ENCODE data around the gene RBFOX2. TPM values are rescaled to one million over a fixed set of nuclear protein-coding genes. Genes with fewer than 3 reads are reported as not detected.

The RBFOX2 gene
- total RNA-seq, 1 experiment from 2014 or later: 24.2 TPM

- no peaks in the 10 kb centered on the region for H3K9me2 ChIP-seq (replicated peaks; ENCODE audit: insufficient read depth, low read length)
- H3K27ac ChIP-seq (ENCODE audit: low read length): no peak overlapping the region
- no peak overlapping the region for H3K9ac ChIP-seq (ENCODE audit: low read length)
- no peak overlapping the region for H3K4me2 ChIP-seq (ENCODE audit: low read depth, low read length, poor library complexity, severe bottlenecking)
- H3K4me1 ChIP-seq (ENCODE audit: low read length): no peaks in the 10 kb centered on the region
- peaks cover 34% of the 10 kb centered on the region for H4K20me1 ChIP-seq (ENCODE audit: insufficient read depth, low read depth, low read length)
- no peaks in the 10 kb centered on the region for H3K79me2 ChIP-seq (ENCODE audit: low read length)
- no peaks in the 10 kb centered on the region for H3K9me3 ChIP-seq (ENCODE audit: low read length)
- H3K36me3 ChIP-seq (ENCODE audit: insufficient read depth, low read length): no peaks in the 10 kb centered on the region
- no peaks in the 10 kb centered on the region for H3K27me3 ChIP-seq (ENCODE audit: low read length)
- H2AFZ ChIP-seq (ENCODE audit: low read length): no peak overlapping the region
- peak; percentile 31 for DNase-seq
- no peak overlapping the region for H3K4me3 ChIP-seq (ENCODE audit: low read length)
These were observed 191.4 kb downstream of the RBFOX2 start for GRCh38 chr22:35837101-35837727.

- Histone ChIP-seq H3K9me2 (replicated peaks; ENCODE audit: insufficient read depth, low read length) (no peaks in the 10 kb centered on the region), H3K36me3 (ENCODE audit: insufficient read depth, low read length) (no peaks in the 10 kb centered on the region), H3K79me2 (ENCODE audit: low read length) (no peaks in the 10 kb centered on the region), H3K4me1 (ENCODE audit: low read length) (no peaks in the 10 kb centered on the region), H3K27me3 (ENCODE audit: low read length) (no peaks in the 10 kb centered on the region), H3K9me3 (ENCODE audit: low read length) (no peaks in the 10 kb centered on the region), H3K4me2 (ENCODE audit: low read depth, low read length, poor library complexity, severe bottlenecking) (no peak overlapping the region), H3K27ac (ENCODE audit: low read length) (no peak overlapping the region), H2AFZ (ENCODE audit: low read length) (no peak overlapping the region), H3K9ac (ENCODE audit: low read length) (no peak overlapping the region), H3K4me3 (ENCODE audit: low read length) (no peak overlapping the region), H4K20me1 (ENCODE audit: insufficient read depth, low read depth, low read length) (peaks cover 36% of the 10 kb centered on the region)
- peak; percentile 28 for DNase-seq
These were observed 192.5 kb downstream of the RBFOX2 start for GRCh38 chr22:35835998-35836691.

DNA sequence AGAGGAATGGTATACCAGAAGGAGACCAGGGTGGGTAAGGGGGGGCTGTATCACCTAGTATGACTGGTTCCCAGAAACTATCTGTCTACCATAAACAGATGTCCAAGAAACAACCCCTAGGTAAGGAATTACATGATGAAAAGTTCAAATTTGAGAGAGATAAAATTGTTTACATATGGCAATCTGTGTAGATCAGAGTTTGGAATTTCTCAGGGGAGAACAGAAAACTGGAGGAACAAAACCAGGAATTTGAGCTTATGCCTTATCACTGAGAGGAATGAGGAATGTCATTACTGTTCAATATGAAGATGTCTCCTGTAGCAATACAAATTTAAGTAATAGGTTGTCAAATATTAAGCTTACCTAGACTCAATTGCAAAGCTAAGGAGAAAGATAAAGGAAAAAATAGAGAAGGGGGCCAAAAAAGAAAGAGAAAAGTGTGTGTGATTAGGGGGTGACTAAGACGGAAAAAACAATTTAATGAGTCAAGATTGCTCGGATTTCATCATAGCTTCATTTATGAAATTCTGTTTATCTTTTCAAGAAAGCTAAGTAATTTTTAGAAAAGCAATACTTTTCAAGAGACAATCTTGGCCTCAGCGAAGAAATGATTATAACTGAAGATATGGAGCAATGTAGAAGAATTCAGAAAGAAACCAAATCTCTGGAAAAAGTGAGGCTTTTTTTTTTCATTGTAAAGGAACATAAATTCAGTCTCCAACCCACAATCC is 193.2 kb downstream of the RBFOX2 start:
- H2AFZ ChIP-seq (ENCODE audit: low read length): no peak overlapping the region
- H3K4me1 ChIP-seq (ENCODE audit: low read length): no peaks in the 10 kb centered on the region
- H3K9ac ChIP-seq (ENCODE audit: low read length): no peak overlapping the region
- H3K9me3 ChIP-seq (ENCODE audit: low read length): no peaks in the 10 kb centered on the region
- H3K27me3 ChIP-seq (ENCODE audit: low read length): no peaks in the 10 kb centered on the region
- H4K20me1 ChIP-seq (ENCODE audit: insufficient read depth, low read depth, low read length): peaks cover 36% of the 10 kb centered on the region
- no peak overlapping the region for H3K4me3 ChIP-seq (ENCODE audit: low read length)
- no peaks in the 10 kb centered on the region for H3K36me3 ChIP-seq (ENCODE audit: insufficient read depth, low read length)
- DNase-seq: no peak
- no peaks in the 10 kb centered on the region for H3K79me2 ChIP-seq (ENCODE audit: low read length)
- H3K9me2 ChIP-seq (replicated peaks; ENCODE audit: insufficient read depth, low read length): no peaks in the 10 kb centered on the region
- no peak overlapping the region for H3K27ac ChIP-seq (ENCODE audit: low read length)
- no peak overlapping the region for H3K4me2 ChIP-seq (ENCODE audit: low read depth, low read length, poor library complexity, severe bottlenecking)

- DNase-seq: no peak
- Histone ChIP-seq H2AFZ (ENCODE audit: low read length) (no peak overlapping the region), H3K4me2 (ENCODE audit: low read depth, low read length, poor library complexity, severe bottlenecking) (no peak overlapping the region), H3K9ac (ENCODE audit: low read length) (no peak overlapping the region), H3K9me3 (ENCODE audit: low read length) (no peaks in the 10 kb centered on the region), H3K79me2 (ENCODE audit: low read length) (no peaks in the 10 kb centered on the region), H3K4me3 (ENCODE audit: low read length) (no peak overlapping the region), H3K27me3 (ENCODE audit: low read length) (no peaks in the 10 kb centered on the region), H4K20me1 (ENCODE audit: insufficient read depth, low read depth, low read length) (peaks cover 29% of the 10 kb centered on the region), H3K4me1 (ENCODE audit: low read length) (no peaks in the 10 kb centered on the region), H3K27ac (ENCODE audit: low read length) (no peak overlapping the region), H3K36me3 (ENCODE audit: insufficient read depth, low read length) (no peaks in the 10 kb centered on the region), H3K9me2 (replicated peaks; ENCODE audit: insufficient read depth, low read length) (no peaks in the 10 kb centered on the region)
These were observed 194.6 kb downstream of the RBFOX2 start for GRCh38 chr22:35834061-35834460.

GRCh38 chr22:35830305-35830704 is 198.3 kb downstream of the RBFOX2 start:
- Histone ChIP-seq H3K9ac (ENCODE audit: low read length) (no peak overlapping the region), H3K27ac (ENCODE audit: low read length) (no peak overlapping the region), H3K9me2 (replicated peaks; ENCODE audit: insufficient read depth, low read length) (no peaks in the 10 kb centered on the region), H3K9me3 (ENCODE audit: low read length) (no peaks in the 10 kb centered on the region), H3K36me3 (ENCODE audit: insufficient read depth, low read length) (no peaks in the 10 kb centered on the region), H3K27me3 (ENCODE audit: low read length) (no peaks in the 10 kb centered on the region), H3K79me2 (ENCODE audit: low read length) (no peaks in the 10 kb centered on the region), H3K4me1 (ENCODE audit: low read length) (no peaks in the 10 kb centered on the region), H3K4me3 (ENCODE audit: low read length) (no peak overlapping the region), H3K4me2 (ENCODE audit: low read depth, low read length, poor library complexity, severe bottlenecking) (no peak overlapping the region), H4K20me1 (ENCODE audit: insufficient read depth, low read depth, low read length) (peaks cover 33% of the 10 kb centered on the region), H2AFZ (ENCODE audit: low read length) (no peak overlapping the region)
- DNase-seq: no peak

GRCh38 chr22:35824256-35824655 is 204.4 kb downstream of the RBFOX2 start:
- peaks cover 35% of the 10 kb centered on the region for H4K20me1 ChIP-seq (ENCODE audit: insufficient read depth, low read depth, low read length)
- no peaks in the 10 kb centered on the region for H3K4me1 ChIP-seq (ENCODE audit: low read length)
- H3K79me2 ChIP-seq (ENCODE audit: low read length): no peaks in the 10 kb centered on the region
- no peaks in the 10 kb centered on the region for H3K27me3 ChIP-seq (ENCODE audit: low read length)
- H3K9ac ChIP-seq (ENCODE audit: low read length): no peak overlapping the region
- no peaks in the 10 kb centered on the region for H3K36me3 ChIP-seq (ENCODE audit: insufficient read depth, low read length)
- no peak overlapping the region for H3K4me3 ChIP-seq (ENCODE audit: low read length)
- H3K4me2 ChIP-seq (ENCODE audit: low read depth, low read length, poor library complexity, severe bottlenecking): no peak overlapping the region
- DNase-seq: no peak
- no peak overlapping the region for H3K27ac ChIP-seq (ENCODE audit: low read length)
- no peaks in the 10 kb centered on the region for H3K9me2 ChIP-seq (replicated peaks; ENCODE audit: insufficient read depth, low read length)
- H2AFZ ChIP-seq (ENCODE audit: low read length): no peak overlapping the region
- H3K9me3 ChIP-seq (ENCODE audit: low read length): no peaks in the 10 kb centered on the region

DNA sequence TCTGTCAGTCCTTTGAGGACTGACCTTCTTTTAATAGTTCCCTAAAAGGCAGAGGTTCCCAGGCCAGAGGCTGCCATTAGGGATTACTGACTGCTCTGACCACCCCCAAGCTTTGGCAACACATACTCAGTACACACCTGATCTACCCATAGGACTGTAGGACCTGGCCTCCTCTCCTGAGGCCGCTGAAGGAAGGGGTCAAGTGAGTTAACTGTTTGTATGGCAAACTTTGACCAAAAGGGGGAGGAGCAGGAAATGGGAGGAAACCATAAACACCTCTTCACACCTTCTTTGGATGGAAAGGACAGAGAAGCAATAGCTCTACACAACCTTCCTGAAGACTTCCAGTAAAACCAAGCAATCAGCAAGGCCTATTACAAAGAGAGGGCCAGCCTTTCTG is 207.0 kb downstream of the RBFOX2 start:
- H3K9ac ChIP-seq (ENCODE audit: low read length): no peak overlapping the region
- no peak overlapping the region for H2AFZ ChIP-seq (ENCODE audit: low read length)
- no peaks in the 10 kb centered on the region for H3K4me1 ChIP-seq (ENCODE audit: low read length)
- H3K36me3 ChIP-seq (ENCODE audit: insufficient read depth, low read length): no peaks in the 10 kb centered on the region
- H3K4me3 ChIP-seq (ENCODE audit: low read length): no peak overlapping the region
- H3K79me2 ChIP-seq (ENCODE audit: low read length): no peaks in the 10 kb centered on the region
- H3K9me2 ChIP-seq (replicated peaks; ENCODE audit: insufficient read depth, low read length): no peaks in the 10 kb centered on the region
- peaks cover 23% of the 10 kb centered on the region for H4K20me1 ChIP-seq (ENCODE audit: insufficient read depth, low read depth, low read length)
- no peak overlapping the region for H3K27ac ChIP-seq (ENCODE audit: low read length)
- no peak overlapping the region for H3K4me2 ChIP-seq (ENCODE audit: low read depth, low read length, poor library complexity, severe bottlenecking)
- H3K9me3 ChIP-seq (ENCODE audit: low read length): no peaks in the 10 kb centered on the region
- H3K27me3 ChIP-seq (ENCODE audit: low read length): no peaks in the 10 kb centered on the region
- no peak for DNase-seq

- no peak overlapping the region for H3K4me3 ChIP-seq (ENCODE audit: low read length)
- peaks cover 23% of the 10 kb centered on the region for H4K20me1 ChIP-seq (ENCODE audit: insufficient read depth, low read depth, low read length)
- peaks cover 4% of the 10 kb centered on the region; the same call in 1 of the 2 replicates for H3K4me1 ChIP-seq (ENCODE audit: low read length)
- no peak for DNase-seq
- no peaks in the 10 kb centered on the region for H3K9me2 ChIP-seq (replicated peaks; ENCODE audit: insufficient read depth, low read length)
- H3K4me2 ChIP-seq (ENCODE audit: low read depth, low read length, poor library complexity, severe bottlenecking): no peak overlapping the region
- H3K9ac ChIP-seq (ENCODE audit: low read length): no peak overlapping the region
- no peaks in the 10 kb centered on the region for H3K27me3 ChIP-seq (ENCODE audit: low read length)
- H3K27ac ChIP-seq (ENCODE audit: low read length): no peak overlapping the region
- no peaks in the 10 kb centered on the region for H3K36me3 ChIP-seq (ENCODE audit: insufficient read depth, low read length)
- no peaks in the 10 kb centered on the region for H3K9me3 ChIP-seq (ENCODE audit: low read length)
- H3K79me2 ChIP-seq (ENCODE audit: low read length): no peaks in the 10 kb centered on the region
- no peak overlapping the region for H2AFZ ChIP-seq (ENCODE audit: low read length)
These were observed 209.2 kb downstream of the RBFOX2 start for GRCh38 chr22:35819421-35819820.

Measured in Karpas-422 (cell line).